Skeletal muscle satellite cell (primary cell): ENCODE measurements around the gene TXNRD2.

Experiments used
- H3K27me3 ChIP-seq: 2 replicates; pipeline ENCODE4 v1.7.0; 2013; ENCODE audit warnings: low read length; ENCODE audit not compliant: control insufficient read depth, insufficient read depth
- H3K36me3 ChIP-seq: 2 replicates; pipeline ENCODE4 v1.7.0; 2013; ENCODE audit warnings: mild to moderate bottlenecking, control low read depth, low read length; ENCODE audit not compliant: insufficient read depth
- H3K4me1 ChIP-seq: 2 replicates; pipeline ENCODE4 v1.7.0; 2013; ENCODE audit warnings: low read length; ENCODE audit not compliant: control insufficient read depth, insufficient read depth
- H3K4me2 ChIP-seq: 2 replicates; pipeline ENCODE4 v1.7.0; 2013; ENCODE audit warnings: mild to moderate bottlenecking, low read length
- H3K4me3 ChIP-seq: 2 replicates; pipeline ENCODE4 v1.7.0; 2013; ENCODE audit warnings: low read length
- H3K9ac ChIP-seq: 2 replicates; pipeline ENCODE4 v1.7.0; 2013; ENCODE audit warnings: mild to moderate bottlenecking, low read depth, low read length, moderate library complexity
- H3K9me3 ChIP-seq: replicated peaks from 2 replicates; pipeline ENCODE4 v1.7.0; 2013; ENCODE audit warnings: mild to moderate bottlenecking, control low read depth, low read length

Gene TXNRD2

GRCh38 chr22:19919701-19920363 is 21.8 kb downstream of the TXNRD2 start:
- Histone ChIP-seq H3K9ac (no peak overlapping the region), H3K27me3 (no peaks in the 10 kb centered on the region), H3K9me3 (no peaks in the 10 kb centered on the region), H3K4me1 (no peaks in the 10 kb centered on the region), H3K4me3 (no peak overlapping the region), H3K36me3 (peaks cover 34% of the 10 kb centered on the region), H3K4me2 (no peak overlapping the region)

- Histone ChIP-seq H3K4me3 (no peak overlapping the region), H3K4me2 (no peak overlapping the region), H3K36me3 (peaks cover 42% of the 10 kb centered on the region), H3K9me3 (no peaks in the 10 kb centered on the region), H3K9ac (no peak overlapping the region), H3K27me3 (no peaks in the 10 kb centered on the region), H3K4me1 (no peaks in the 10 kb centered on the region)
Measured at GRCh38 chr22:19918332-19919106, 23.1 kb downstream of the TXNRD2 start.

GRCh38 chr22:19917389-19918138 is 24.1 kb downstream of the TXNRD2 start:
- Histone ChIP-seq H3K4me3 (no peak overlapping the region), H3K4me1 (no peaks in the 10 kb centered on the region), H3K27me3 (no peaks in the 10 kb centered on the region), H3K36me3 (peaks cover 47% of the 10 kb centered on the region), H3K4me2 (no peak overlapping the region), H3K9me3 (no peaks in the 10 kb centered on the region), H3K9ac (no peak overlapping the region)

GRCh38 chr22:19916941-19917340 is 24.7 kb downstream of the TXNRD2 start:
- H3K4me3 ChIP-seq = no peak overlapping the region
- no peak overlapping the region for H3K4me2 ChIP-seq
- peaks cover 47% of the 10 kb centered on the region for H3K36me3 ChIP-seq
- no peak overlapping the region for H3K9ac ChIP-seq
- H3K27me3 ChIP-seq = no peaks in the 10 kb centered on the region
- no peaks in the 10 kb centered on the region for H3K4me1 ChIP-seq
- no peaks in the 10 kb centered on the region for H3K9me3 ChIP-seq

GRCh38 chr22:19916006-19916405 is 25.6 kb downstream of the TXNRD2 start:
- Histone ChIP-seq H3K4me2 (no peak overlapping the region), H3K4me1 (no peaks in the 10 kb centered on the region)

GRCh38 chr22:19915287-19915954 is 26.2 kb downstream of the TXNRD2 start:
- H3K27me3 ChIP-seq = no peaks in the 10 kb centered on the region
- H3K4me2 ChIP-seq = no peak overlapping the region
- H3K36me3 ChIP-seq = peaks cover 54% of the 10 kb centered on the region
- H3K4me1 ChIP-seq = no peaks in the 10 kb centered on the region
- H3K4me3 ChIP-seq = no peak overlapping the region
- no peak overlapping the region for H3K9ac ChIP-seq
- no peaks in the 10 kb centered on the region for H3K9me3 ChIP-seq

More at GRCh38 chr22:19916006-19916405, 25.6 kb downstream of the TXNRD2 start:
- Histone ChIP-seq H3K36me3 (peaks cover 53% of the 10 kb centered on the region), H3K9me3 (no peaks in the 10 kb centered on the region), H3K27me3 (no peaks in the 10 kb centered on the region), H3K9ac (no peak overlapping the region), H3K4me3 (no peak overlapping the region)

GRCh38 chr22:19914201-19914943 is 27.2 kb downstream of the TXNRD2 start:
- Histone ChIP-seq H3K4me3 (no peak overlapping the region), H3K9me3 (no peaks in the 10 kb centered on the region), H3K4me2 (no peak overlapping the region), H3K4me1 (peaks cover 4% of the 10 kb centered on the region), H3K27me3 (no peaks in the 10 kb centered on the region), H3K36me3 (peaks cover 57% of the 10 kb centered on the region), H3K9ac (no peak overlapping the region)

- H3K27me3 ChIP-seq = no peaks in the 10 kb centered on the region
- H3K36me3 ChIP-seq = peaks cover 54% of the 10 kb centered on the region
Measured at GRCh38 chr22:19913337-19913936, 28.2 kb downstream of the TXNRD2 start.

GRCh38 chr22:19912271-19912999 is 29.2 kb downstream of the TXNRD2 start:
- H3K36me3 ChIP-seq = peaks cover 48% of the 10 kb centered on the region
- H3K4me1 ChIP-seq = peaks cover 4% of the 10 kb centered on the region
- H3K4me3 ChIP-seq = no peak overlapping the region
- no peaks in the 10 kb centered on the region for H3K27me3 ChIP-seq
- H3K9me3 ChIP-seq = no peaks in the 10 kb centered on the region
- no peak overlapping the region for H3K9ac ChIP-seq
- no peak overlapping the region for H3K4me2 ChIP-seq

More at GRCh38 chr22:19913337-19913936, 28.2 kb downstream of the TXNRD2 start:
- peaks cover 4% of the 10 kb centered on the region for H3K4me1 ChIP-seq
- no peaks in the 10 kb centered on the region for H3K9me3 ChIP-seq
- no peak overlapping the region for H3K9ac ChIP-seq
- H3K4me2 ChIP-seq = no peak overlapping the region
- no peak overlapping the region for H3K4me3 ChIP-seq
